HCT116 (cell line): ENCODE measurements around the gene PLCH2. TPM values are rescaled to one million over a fixed set of nuclear protein-coding genes. Genes with fewer than 3 reads are reported as not detected.

Experiments used
- ATAC-seq: fragments of 200-7000 bp; cut with Tn5 transposase; 2 replicates; pipeline ENCODE4 v1.9.1; 2020; ENCODE audit warnings: mild to moderate bottlenecking, moderate library complexity
- BruUV-seq: library from RNA; stranded (reverse); fragments of 400-500 nt; replicated peaks from 2 replicates; lab custom pipeline; 2021; lab: Mats Ljungman, UMichigan
- CTCF ChIA-PET: fragments of 300-600 bp; sonication (Branson Sonifier 250); formaldehyde crosslinking; loops from one replicate; lab custom pipeline; 2021; ENCODE audit warnings: antibody characterized with exemption; lab: Charles Lee
- POLR2A ChIA-PET: fragments of 300-600, 350-600 bp; sonication (Branson Sonifier 250); formaldehyde crosslinking; loops from one replicate; lab custom pipeline; 2021; ENCODE audit warnings: antibody characterized with exemption; lab: Charles Lee
- RAD21 ChIA-PET, 2 experiments: fragments of 300-600 bp; sonication (Branson Sonifier 250); formaldehyde crosslinking; loops; one replicate each; lab custom pipeline; 2023; ENCODE audit warnings: low total read pairs in 2 of 2; ENCODE audit not compliant: uncharacterized antibody in 2 of 2, unreplicated experiment in 2 of 2, low non-redundant PET in 1 of 2; lab: Charles Lee
- DNase-seq: peaks from one replicate; pipeline ENCODE4 v3.0.0-alpha.2; 2010; ENCODE audit warnings: low read depth, low spot score
- H2AFZ ChIP-seq: fragments of 200-600 bp; shearing (Covaris generic), sonication (generic); 2 replicates; pipeline ENCODE4 v1.6.1; 2017; ENCODE audit warnings: low read depth, mixed run types, mixed read lengths, antibody characterized with exemption, low read length; ENCODE audit not compliant: poor library complexity, severe bottlenecking
- H3K27ac ChIP-seq: 2 replicates; pipeline ENCODE4 v1.5.1; 2012; ENCODE audit warnings: low read depth, low read length
- H3K27me3 ChIP-seq: fragments of 200-600 bp; sonication (generic); 2 replicates; pipeline ENCODE4 v1.6.1; 2016; ENCODE audit warnings: mixed run types, low read length, mixed read lengths; ENCODE audit not compliant: insufficient read depth
- H3K36me3 ChIP-seq, 2 experiments: fragments of 200-500 bp in 1 of 2; fragments of 200-600 bp in 1 of 2; sonication (Bioruptor generic) in 1 of 2; sonication (generic) in 1 of 2; 2 replicates each; pipeline versions ENCODE4 v1.5.1 to v1.6.1; 2014 to 2016; ENCODE audit warnings: low read length in 2 of 2, inconsistent platforms in 1 of 2, mixed read lengths in 1 of 2, mixed run types in 1 of 2; ENCODE audit not compliant: insufficient read depth in 2 of 2, control insufficient read depth in 1 of 2
- H3K4me1 ChIP-seq, 2 experiments: fragments of 200-600 bp in 1 of 2; sonication (generic) in 1 of 2; 2 replicates each; pipeline versions ENCODE4 v1.5.1 to v1.6.1; 2012 to 2017; ENCODE audit warnings: low read length in 2 of 2, inconsistent platforms in 1 of 2, mild to moderate bottlenecking in 1 of 2, mixed read lengths in 1 of 2, mixed run types in 1 of 2, moderate library complexity in 1 of 2; ENCODE audit not compliant: insufficient read depth in 2 of 2, control insufficient read depth in 1 of 2
- H3K4me2 ChIP-seq: fragments of 200-600 bp; sonication (generic); 2 replicates; pipeline ENCODE4 v1.6.1; 2017; ENCODE audit warnings: mixed run types, low read length, mixed read lengths
- H3K4me3 ChIP-seq, 2 experiments: fragments of 200-600 bp in 1 of 2; sonication (generic) in 1 of 2; replicated peaks in 1 of 2; 2 replicates each; pipeline ENCODE4 v1.5.1; 2011 to 2016; ENCODE audit warnings: low read length in 2 of 2, control low read depth in 1 of 2, low read depth in 1 of 2, mild to moderate bottlenecking in 1 of 2, mixed read lengths in 1 of 2, mixed run types in 1 of 2
- H3K79me2 ChIP-seq: fragments of 200-600 bp; sonication (generic); 2 replicates; pipeline ENCODE4 v1.6.1; 2017; ENCODE audit warnings: mild to moderate bottlenecking, mixed run types, low read length, moderate library complexity, mixed read lengths; ENCODE audit not compliant: insufficient read depth
- H3K9ac ChIP-seq: fragments of 200-600 bp; sonication (generic); 2 replicates; pipeline ENCODE4 v1.6.1; 2016; ENCODE audit warnings: low read length, mixed read lengths
- H3K9me2 ChIP-seq: fragments of 200-600 bp; sonication (generic), shearing (Covaris generic); 2 replicates; pipeline ENCODE4 v1.6.1; 2017; ENCODE audit warnings: mixed run types, mild to moderate bottlenecking, moderate library complexity; ENCODE audit not compliant: insufficient read depth
- H3K9me3 ChIP-seq, 2 experiments: fragments of 200-500 bp in 1 of 2; fragments of 200-600 bp in 1 of 2; sonication (Bioruptor generic) in 1 of 2; sonication (generic) in 1 of 2; 2 replicates each; pipeline ENCODE4 v1.6.1; 2014 to 2017; ENCODE audit warnings: low read length in 2 of 2, mixed read lengths in 2 of 2, inconsistent platforms in 1 of 2, low read depth in 1 of 2, mild to moderate bottlenecking in 1 of 2, mixed run types in 1 of 2, moderate library complexity in 1 of 2; ENCODE audit not compliant: control insufficient read depth in 1 of 2, insufficient read depth in 1 of 2
- H4K20me1 ChIP-seq: fragments of 200-600 bp; sonication (generic), shearing (Covaris generic); 2 replicates; pipeline ENCODE4 v1.6.1; 2017; ENCODE audit warnings: mixed run types, mild to moderate bottlenecking, moderate library complexity; ENCODE audit not compliant: insufficient read depth
- CEBPB ChIP-seq: IDR thresholded peaks from 2 replicates; pipeline ENCODE4 v1.6.1; 2012; ENCODE audit warnings: low read depth
- EGR1 ChIP-seq: IDR thresholded peaks from 2 replicates; pipeline ENCODE4 v1.6.1; 2012; ENCODE audit warnings: low read depth
- EZH2 ChIP-seq: fragments of 200-600 bp; sonication (generic); IDR thresholded peaks from 2 replicates; pipeline ENCODE4 v1.6.1; 2017; ENCODE audit warnings: antibody characterized with exemption, mixed run types
- EZH2phosphoT487 ChIP-seq: fragments of 200-600 bp; IDR thresholded peaks from 2 replicates; pipeline ENCODE4 v1.6.1; 2018; ENCODE audit warnings: antibody characterized with exemption, borderline replicate concordance
- POLR2AphosphoS5 ChIP-seq: IDR thresholded peaks from 2 replicates; pipeline ENCODE4 v1.6.1; 2011; ENCODE audit warnings: mild to moderate bottlenecking, low read depth, low read length, moderate library complexity
- SP1 ChIP-seq: IDR thresholded peaks from 2 replicates; pipeline ENCODE4 v1.6.1; 2012; ENCODE audit warnings: low read depth
- SRF ChIP-seq: IDR thresholded peaks from 2 replicates; pipeline ENCODE4 v1.6.1; 2012; ENCODE audit warnings: low read depth
- YY1 ChIP-seq: IDR thresholded peaks from 2 replicates; pipeline ENCODE4 v1.6.1; 2011; ENCODE audit warnings: low read length, low read depth, moderate library complexity, mild to moderate bottlenecking; ENCODE audit not compliant: insufficient replicate concordance; ENCODE audit errors: extremely low read depth
- ZFX ChIP-seq: fragments of 450-650 bp; IDR thresholded peaks from 2 replicates; pipeline ENCODE4 v1.6.1; 2017
- intact Hi-C: fragments of 100-400 bp; cut with micrococcal nuclease; formaldehyde crosslinking; loops from 2 replicates; pipeline ENCODE4 v1.10.0; 2022
- total RNA-seq: library from RNA; stranded (reverse); gene quantifications from one replicate; pipeline ENCODE4 v1.2.1, GENCODE V29; 2021; ENCODE audit not compliant: unreplicated experiment
- TF ChIP-seq, protein P1 (sequence below): IDR thresholded peaks from 2 replicates; pipeline ENCODE4 v1.6.1; 2012
- TF ChIP-seq, protein P2 (sequence below): IDR thresholded peaks from 2 replicates; pipeline ENCODE4 v1.6.1; 2011; ENCODE audit warnings: mild to moderate bottlenecking, low read length, moderate library complexity; ENCODE audit not compliant: insufficient replicate concordance; ENCODE audit errors: extremely low read depth
- TF ChIP-seq, protein P3 (sequence below): IDR thresholded peaks from 2 replicates; pipeline ENCODE4 v1.6.1; 2012; ENCODE audit warnings: low read depth

PLCH2 gene
- total RNA-seq, 1 experiment from 2014 or later, result 2.0 TPM

DNA sequence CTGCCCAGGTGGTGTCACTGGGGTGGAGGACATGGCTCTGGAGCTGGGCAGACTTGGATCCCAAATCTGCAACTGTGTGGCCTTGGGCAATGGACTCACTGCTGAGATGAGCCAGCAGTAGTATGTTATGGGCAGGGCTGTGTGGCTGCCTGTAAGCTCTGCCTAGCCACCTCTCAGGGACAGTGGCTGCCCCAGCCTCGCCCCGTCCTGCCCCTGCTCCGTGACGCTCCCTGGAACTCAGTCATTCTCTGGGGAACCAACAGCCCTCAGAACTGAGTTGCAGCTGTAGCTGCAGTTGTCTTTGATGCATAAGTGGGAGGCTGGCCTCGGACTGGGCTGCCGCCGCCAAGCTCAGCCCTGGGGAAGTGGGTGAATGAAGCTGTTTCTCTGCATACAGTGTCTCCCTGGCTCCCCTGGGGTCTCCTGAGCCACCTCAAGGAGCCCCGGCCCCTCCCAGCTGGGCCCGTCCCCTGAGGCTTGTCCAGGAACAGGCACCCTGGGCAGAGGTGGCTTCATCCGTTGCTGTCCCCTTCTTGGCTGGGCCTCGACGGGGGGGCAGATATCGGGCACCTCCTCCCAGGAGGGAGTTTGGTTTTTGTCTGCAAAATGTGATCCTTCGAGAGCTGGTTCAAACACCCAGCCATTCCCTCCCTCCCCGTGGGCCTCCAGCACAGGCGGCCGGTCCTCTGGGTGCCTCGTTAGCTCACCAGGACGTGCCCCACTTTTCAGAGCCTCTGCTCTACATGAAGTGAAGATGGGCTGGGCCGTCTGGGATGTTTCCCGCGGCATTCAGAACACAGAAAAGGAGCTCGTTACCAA, 26.2 kb upstream of the PLCH2 start:
- no peak for ATAC-seq
- BruUV-seq, result no TSS peak

More for the DNA sequence above, 26.2 kb upstream of the PLCH2 start:
- TF ChIP-seq, protein P1, sequence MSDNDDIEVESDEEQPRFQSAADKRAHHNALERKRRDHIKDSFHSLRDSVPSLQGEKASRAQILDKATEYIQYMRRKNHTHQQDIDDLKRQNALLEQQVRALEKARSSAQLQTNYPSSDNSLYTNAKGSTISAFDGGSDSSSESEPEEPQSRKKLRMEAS, result no peak
- TF ChIP-seq, protein P2, sequence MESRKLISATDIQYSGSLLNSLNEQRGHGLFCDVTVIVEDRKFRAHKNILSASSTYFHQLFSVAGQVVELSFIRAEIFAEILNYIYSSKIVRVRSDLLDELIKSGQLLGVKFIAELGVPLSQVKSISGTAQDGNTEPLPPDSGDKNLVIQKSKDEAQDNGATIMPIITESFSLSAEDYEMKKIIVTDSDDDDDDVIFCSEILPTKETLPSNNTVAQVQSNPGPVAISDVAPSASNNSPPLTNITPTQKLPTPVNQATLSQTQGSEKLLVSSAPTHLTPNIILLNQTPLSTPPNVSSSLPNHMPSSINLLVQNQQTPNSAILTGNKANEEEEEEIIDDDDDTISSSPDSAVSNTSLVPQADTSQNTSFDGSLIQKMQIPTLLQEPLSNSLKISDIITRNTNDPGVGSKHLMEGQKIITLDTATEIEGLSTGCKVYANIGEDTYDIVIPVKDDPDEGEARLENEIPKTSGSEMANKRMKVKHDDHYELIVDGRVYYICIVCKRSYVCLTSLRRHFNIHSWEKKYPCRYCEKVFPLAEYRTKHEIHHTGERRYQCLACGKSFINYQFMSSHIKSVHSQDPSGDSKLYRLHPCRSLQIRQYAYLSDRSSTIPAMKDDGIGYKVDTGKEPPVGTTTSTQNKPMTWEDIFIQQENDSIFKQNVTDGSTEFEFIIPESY, result no peak
- TF ChIP-seq SRF (no peak), EZH2phosphoT487 (no peak), CEBPB (no peak), EZH2 (no peak), POLR2AphosphoS5 (no peak), ZFX (no peak), SP1 (no peak), YY1 (no peak), EGR1 (no peak)
- TF ChIP-seq, protein P3, sequence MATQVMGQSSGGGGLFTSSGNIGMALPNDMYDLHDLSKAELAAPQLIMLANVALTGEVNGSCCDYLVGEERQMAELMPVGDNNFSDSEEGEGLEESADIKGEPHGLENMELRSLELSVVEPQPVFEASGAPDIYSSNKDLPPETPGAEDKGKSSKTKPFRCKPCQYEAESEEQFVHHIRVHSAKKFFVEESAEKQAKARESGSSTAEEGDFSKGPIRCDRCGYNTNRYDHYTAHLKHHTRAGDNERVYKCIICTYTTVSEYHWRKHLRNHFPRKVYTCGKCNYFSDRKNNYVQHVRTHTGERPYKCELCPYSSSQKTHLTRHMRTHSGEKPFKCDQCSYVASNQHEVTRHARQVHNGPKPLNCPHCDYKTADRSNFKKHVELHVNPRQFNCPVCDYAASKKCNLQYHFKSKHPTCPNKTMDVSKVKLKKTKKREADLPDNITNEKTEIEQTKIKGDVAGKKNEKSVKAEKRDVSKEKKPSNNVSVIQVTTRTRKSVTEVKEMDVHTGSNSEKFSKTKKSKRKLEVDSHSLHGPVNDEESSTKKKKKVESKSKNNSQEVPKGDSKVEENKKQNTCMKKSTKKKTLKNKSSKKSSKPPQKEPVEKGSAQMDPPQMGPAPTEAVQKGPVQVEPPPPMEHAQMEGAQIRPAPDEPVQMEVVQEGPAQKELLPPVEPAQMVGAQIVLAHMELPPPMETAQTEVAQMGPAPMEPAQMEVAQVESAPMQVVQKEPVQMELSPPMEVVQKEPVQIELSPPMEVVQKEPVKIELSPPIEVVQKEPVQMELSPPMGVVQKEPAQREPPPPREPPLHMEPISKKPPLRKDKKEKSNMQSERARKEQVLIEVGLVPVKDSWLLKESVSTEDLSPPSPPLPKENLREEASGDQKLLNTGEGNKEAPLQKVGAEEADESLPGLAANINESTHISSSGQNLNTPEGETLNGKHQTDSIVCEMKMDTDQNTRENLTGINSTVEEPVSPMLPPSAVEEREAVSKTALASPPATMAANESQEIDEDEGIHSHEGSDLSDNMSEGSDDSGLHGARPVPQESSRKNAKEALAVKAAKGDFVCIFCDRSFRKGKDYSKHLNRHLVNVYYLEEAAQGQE, result no peak
- TF ChIP-seq, all 23 proteins: peak for 0
- no peak overlapping the region for H2AFZ ChIP-seq
- ChIA-PET RAD21 (no interaction called here), CTCF (no interaction called here), POLR2A (no interaction called here)
- no peaks in the 10 kb centered on the region for H3K9me2 ChIP-seq
- H3K27me3 ChIP-seq, result no peaks in the 10 kb centered on the region
- no peaks in the 10 kb centered on the region for H4K20me1 ChIP-seq
- intact Hi-C loops, result no loop called here
- peaks cover 0 to 17% of the 10 kb centered on the region in 2 experiments; a peak in 2 of 4 replicates for H3K4me1 ChIP-seq
- no peaks in the 10 kb centered on the region for H3K36me3 ChIP-seq
- no peaks in the 10 kb centered on the region for H3K9me3 ChIP-seq
- no peak overlapping the region for H3K4me2 ChIP-seq
- no peak for DNase-seq
- H3K79me2 ChIP-seq, result no peaks in the 10 kb centered on the region
- no peak overlapping the region for H3K9ac ChIP-seq
- H3K4me3 ChIP-seq, result no peak overlapping the region
- H3K27ac ChIP-seq, result no peak overlapping the region
